ENCODE data around the gene FAM81B. TPM values are rescaled to one million over a fixed set of nuclear protein-coding genes. Genes with fewer than 3 reads are reported as not detected.
A peak's percentile ranks its signal among the peaks of the same experiment; 100 is the strongest.
"Not testable (repeated sequence)": the region's sequence is repeated elsewhere in the genome, so short reads cannot be mapped to it uniquely, and the experiment has no call there.

Gene FAM81B
- total and polyA plus RNA-seq, 2 donors from 2014 or later = 1.9 to 2.3 TPM

- intact Hi-C loops (cut with DNase I) = no loop called here
- no peak overlapping the region for H3K9ac ChIP-seq (ENCODE audit: low read length in 3 of 3)
- no peak overlapping the region for H3K27ac ChIP-seq (ENCODE audit: low read depth in 2 of 2, low read length in 2 of 2)
- H3K9me3 ChIP-seq (ENCODE audit: control insufficient read depth in 2 of 3, insufficient read depth in 1 of 3, low read length in 3 of 3) = no peaks in the 10 kb centered on the region
- H3K4me3 ChIP-seq (ENCODE audit: low read length in 3 of 3) = no peak overlapping the region
- DNase-seq (no peak), FAIRE-seq (no peak)
- H3K27me3 ChIP-seq (ENCODE audit: control insufficient read depth, insufficient read depth, low read length) = no peaks in the 10 kb centered on the region
- no peaks in the 10 kb centered on the region for H3K36me3 ChIP-seq (ENCODE audit: control insufficient read depth in 2 of 3, insufficient read depth in 3 of 3, low read length in 3 of 3)
- TF ChIP-seq CTCF (IDR thresholded peaks at IDR 0.05; ENCODE audit: borderline replicate concordance, extremely low read depth, insufficient read depth) = no peak
- no peaks in the 10 kb centered on the region for H3K4me1 ChIP-seq (ENCODE audit: control insufficient read depth in 2 of 3, insufficient read depth in 2 of 3, low read depth in 1 of 3, low read length in 3 of 3)
Measured at GRCh38 chr5:95384485-95385213, 6.5 kb upstream of the FAM81B start.

- no peak for FAIRE-seq
- Histone ChIP-seq H3K36me3 (ENCODE audit: control insufficient read depth in 2 of 3, insufficient read depth in 3 of 3, low read length in 3 of 3) (no peaks in the 10 kb centered on the region), H3K27ac (ENCODE audit: low read depth in 2 of 2, low read length in 2 of 2) (no peak overlapping the region), H3K27me3 (ENCODE audit: control insufficient read depth, insufficient read depth, low read length) (no peaks in the 10 kb centered on the region), H3K4me3 (ENCODE audit: low read length in 3 of 3) (no peak overlapping the region), H3K9me3 (ENCODE audit: control insufficient read depth in 2 of 3, insufficient read depth in 1 of 3, low read length in 3 of 3) (no peaks in the 10 kb centered on the region), H3K4me1 (ENCODE audit: control insufficient read depth in 2 of 3, insufficient read depth in 2 of 3, low read depth in 1 of 3, low read length in 3 of 3) (no peaks in the 10 kb centered on the region), H3K9ac (ENCODE audit: low read length in 3 of 3) (no peak overlapping the region)
- DNase-seq = no peak
- TF ChIP-seq CTCF (IDR thresholded peaks at IDR 0.05; ENCODE audit: borderline replicate concordance, extremely low read depth, insufficient read depth) = no peak
- intact Hi-C loops (cut with DNase I) = no loop called here
Measured at GRCh38 chr5:95385334-95385733, 5.8 kb upstream of the FAM81B start.

DNA sequence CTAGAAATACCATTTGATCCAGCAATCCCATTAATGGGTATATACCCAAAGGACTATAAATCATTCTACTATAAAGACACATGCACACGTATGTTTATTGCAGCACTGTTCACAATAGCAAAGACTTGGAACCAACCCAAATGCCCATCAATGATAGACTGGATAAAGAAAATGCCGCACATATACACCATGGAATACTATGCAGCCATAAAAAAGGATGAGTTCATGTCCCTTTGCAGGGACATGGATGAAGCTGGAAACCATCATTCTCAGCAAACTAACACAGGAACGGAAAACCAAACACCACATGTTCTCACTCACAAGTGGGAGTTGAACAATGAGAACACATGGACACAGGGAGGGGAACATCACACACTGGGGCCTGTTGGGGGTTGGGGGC, 799 bp downstream of the FAM81B start:
- not testable (repeated sequence) for FAIRE-seq

GRCh38 chr5:95392593-95393182, 1.5 kb downstream of the FAM81B start:
- DNase-seq = peak in 2 of 5 donors; percentile 68 to 81
- H3K9ac ChIP-seq (ENCODE audit: low read length in 3 of 3) = no peak overlapping the region
- no peaks in the 10 kb centered on the region for H3K9me3 ChIP-seq (ENCODE audit: control insufficient read depth in 2 of 3, insufficient read depth in 1 of 3, low read length in 3 of 3)
- intact Hi-C loops (cut with DNase I) = no loop called here
- TF ChIP-seq CTCF (IDR thresholded peaks at IDR 0.05; ENCODE audit: borderline replicate concordance, extremely low read depth, insufficient read depth) = no peak
- H3K4me3 ChIP-seq (ENCODE audit: low read length in 3 of 3) = no peak overlapping the region
- H3K27me3 ChIP-seq (ENCODE audit: control insufficient read depth, insufficient read depth, low read length) = no peaks in the 10 kb centered on the region
- FAIRE-seq = no peak
- H3K4me1 ChIP-seq (ENCODE audit: control insufficient read depth in 2 of 3, insufficient read depth in 2 of 3, low read depth in 1 of 3, low read length in 3 of 3) = no peaks in the 10 kb centered on the region
- no peaks in the 10 kb centered on the region for H3K36me3 ChIP-seq (ENCODE audit: control insufficient read depth in 2 of 3, insufficient read depth in 3 of 3, low read length in 3 of 3)
- H3K27ac ChIP-seq (ENCODE audit: low read depth in 2 of 2, low read length in 2 of 2) = no peak overlapping the region

More for the DNA sequence above, 799 bp downstream of the FAM81B start:
- H3K4me3 ChIP-seq (ENCODE audit: low read length in 3 of 3); H3K27ac ChIP-seq (ENCODE audit: low read depth in 2 of 2, low read length in 2 of 2); H3K36me3 ChIP-seq (ENCODE audit: control insufficient read depth in 2 of 3, insufficient read depth in 3 of 3, low read length in 3 of 3); H3K9ac ChIP-seq (ENCODE audit: low read length in 3 of 3); intact Hi-C loops (cut with DNase I); H3K9me3 ChIP-seq (ENCODE audit: control insufficient read depth in 2 of 3, insufficient read depth in 1 of 3, low read length in 3 of 3); H3K4me1 ChIP-seq (ENCODE audit: control insufficient read depth in 2 of 3, insufficient read depth in 2 of 3, low read depth in 1 of 3, low read length in 3 of 3); DNase-seq; H3K27me3 ChIP-seq (ENCODE audit: control insufficient read depth, insufficient read depth, low read length): not testable (repeated sequence)

Measured in kidney (tissue), 14 donors.